Activated CD8-positive, alpha-beta T cell treated with anti-CD3 and anti-CD28 coated beads for 36 hours (primary cell): ENCODE results near the gene PRPF6. TPM values are rescaled to one million over a fixed set of nuclear protein-coding genes. Genes with fewer than 3 reads are reported as not detected.

Experiments
- ATAC-seq: fragments of 200-7000 bp; cut with Tn5 transposase; one replicate; pipeline ENCODE4 v1.10.0; 2021; ENCODE audit warnings: mild to moderate bottlenecking, moderate library complexity
- CTCF ChIA-PET: fragments of 350-600 bp; sonication (Branson Sonifier 250); formaldehyde crosslinking; loops from one replicate; lab custom pipeline; 2021; ENCODE audit warnings: antibody characterized with exemption; lab: Charles Lee
- POLR2A ChIA-PET: fragments of 350-600 bp; sonication (Branson Sonifier 250); formaldehyde crosslinking; loops from one replicate; lab custom pipeline; 2021; ENCODE audit warnings: antibody characterized with exemption; lab: Charles Lee
- DNase-seq: peaks from one replicate; pipeline ENCODE4 v3.0.0-alpha.2; 2020
- H3K27ac Mint-ChIP-seq: one replicate; pipeline ENCODE4 v1.8.0; 2021; ENCODE audit warnings: mild to moderate bottlenecking, mixed read lengths
- H3K27me3 Mint-ChIP-seq: one replicate; pipeline ENCODE4 v1.8.0; 2021; ENCODE audit warnings: mixed read lengths
- H3K36me3 Mint-ChIP-seq: one replicate; pipeline ENCODE4 v1.8.0; 2021; ENCODE audit warnings: low read depth, mixed read lengths
- H3K4me1 Mint-ChIP-seq: one replicate; pipeline ENCODE4 v1.8.0; 2021; ENCODE audit warnings: low read depth, mixed read lengths
- H3K4me3 Mint-ChIP-seq: one replicate; pipeline ENCODE4 v1.8.0; 2021; ENCODE audit warnings: mild to moderate bottlenecking, moderate library complexity, mixed read lengths
- H3K9me3 Mint-ChIP-seq: one replicate; pipeline ENCODE4 v1.8.0; 2021; ENCODE audit warnings: mixed read lengths
- intact Hi-C: fragments of 100-400 bp; cut with micrococcal nuclease; formaldehyde crosslinking; loops from one replicate; pipeline ENCODE4 v1.10.0; 2022
- total RNA-seq, 2 experiments: library from RNA; stranded (reverse); gene quantifications; one replicate each; pipeline ENCODE4 v1.2.3, GENCODE V29; 2021
- TF ChIP-seq, protein P1 (sequence below): fragments of 200-600 bp; IDR thresholded peaks from one replicate; pipeline ENCODE4 v1.8.0; 2022; ENCODE audit warnings: antibody characterized with exemption, mild to moderate bottlenecking

The PRPF6 gene
- total RNA-seq, 2 experiments from 2014 or later, result 53.0 to 55.5 TPM

DNA sequence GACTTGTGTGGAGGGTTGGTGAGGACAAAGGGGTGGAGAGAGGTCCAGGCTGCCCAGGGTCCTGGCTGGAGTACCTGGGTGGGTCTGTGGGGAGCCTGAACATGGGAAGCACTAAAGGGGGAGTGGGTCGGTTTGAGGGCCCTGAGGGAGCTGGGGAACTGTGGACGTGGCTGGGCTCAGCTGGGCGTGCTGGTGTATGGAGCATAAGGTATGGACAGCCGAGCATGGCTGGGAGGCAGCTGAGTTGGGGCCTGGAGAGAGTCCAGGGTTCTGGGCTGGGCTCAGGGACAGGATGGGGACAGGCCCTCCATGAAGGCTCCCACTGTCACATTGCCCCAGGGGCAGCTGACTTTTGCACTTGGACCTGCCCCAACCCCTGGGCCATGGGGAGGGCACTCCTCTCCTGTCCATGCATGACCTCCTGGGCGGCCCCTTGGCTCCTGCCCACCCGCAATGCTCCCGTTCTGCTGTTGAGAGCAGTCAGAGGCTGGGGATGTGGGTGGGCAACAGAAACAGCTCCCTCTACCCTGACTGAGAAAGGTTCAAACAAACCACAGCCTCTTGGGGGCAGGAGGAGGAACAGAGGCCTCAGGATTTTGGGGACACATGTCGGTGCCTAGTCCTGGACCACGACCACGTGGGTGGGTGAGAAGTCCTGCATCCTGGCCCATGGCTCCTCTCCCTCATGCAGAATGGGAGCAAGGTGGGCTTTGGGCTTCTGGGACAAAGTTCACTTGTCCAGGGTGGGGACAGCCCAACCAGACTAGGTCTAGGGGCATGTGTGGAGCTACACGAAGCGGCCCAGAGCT, 59.5 kb downstream of the PRPF6 start:
- POLR2A ChIA-PET, result interaction anchor here (0.8 to 5.7 kb wide), 8 partner anchors 10 to 62 kb away, joined by 3 to 51 read pairs (median 4); partner anchors contain the start of genes PRPF6 and SAMD10
- TF ChIP-seq, protein P1, sequence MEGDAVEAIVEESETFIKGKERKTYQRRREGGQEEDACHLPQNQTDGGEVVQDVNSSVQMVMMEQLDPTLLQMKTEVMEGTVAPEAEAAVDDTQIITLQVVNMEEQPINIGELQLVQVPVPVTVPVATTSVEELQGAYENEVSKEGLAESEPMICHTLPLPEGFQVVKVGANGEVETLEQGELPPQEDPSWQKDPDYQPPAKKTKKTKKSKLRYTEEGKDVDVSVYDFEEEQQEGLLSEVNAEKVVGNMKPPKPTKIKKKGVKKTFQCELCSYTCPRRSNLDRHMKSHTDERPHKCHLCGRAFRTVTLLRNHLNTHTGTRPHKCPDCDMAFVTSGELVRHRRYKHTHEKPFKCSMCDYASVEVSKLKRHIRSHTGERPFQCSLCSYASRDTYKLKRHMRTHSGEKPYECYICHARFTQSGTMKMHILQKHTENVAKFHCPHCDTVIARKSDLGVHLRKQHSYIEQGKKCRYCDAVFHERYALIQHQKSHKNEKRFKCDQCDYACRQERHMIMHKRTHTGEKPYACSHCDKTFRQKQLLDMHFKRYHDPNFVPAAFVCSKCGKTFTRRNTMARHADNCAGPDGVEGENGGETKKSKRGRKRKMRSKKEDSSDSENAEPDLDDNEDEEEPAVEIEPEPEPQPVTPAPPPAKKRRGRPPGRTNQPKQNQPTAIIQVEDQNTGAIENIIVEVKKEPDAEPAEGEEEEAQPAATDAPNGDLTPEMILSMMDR, result no peak
- Mint-ChIP-seq H3K36me3 (no peaks in the 10 kb centered on the region), H3K4me3 (no peak overlapping the region), H3K4me1 (peaks cover 39% of the 10 kb centered on the region), H3K27me3 (peaks cover 2% of the 10 kb centered on the region), H3K9me3 (no peaks in the 10 kb centered on the region), H3K27ac (no peak overlapping the region)
- CTCF ChIA-PET, result interaction anchor here (1.2 to 5.9 kb wide), 13 partner anchors 10 to 80 kb away, joined by 3 to 88 read pairs (median 5); partner anchors contain the start of genes LKAAEAR1, PRPF6 and SAMD10
- DNase-seq (no peak), ATAC-seq (no peak)
- intact Hi-C loops, result no loop called here

- Mint-ChIP-seq H3K4me1 (peaks cover 38% of the 10 kb centered on the region), H3K27me3 (peaks cover 9% of the 10 kb centered on the region), H3K9me3 (no peaks in the 10 kb centered on the region), H3K36me3 (no peaks in the 10 kb centered on the region), H3K4me3 (peak overlapping the region; percentile 73), H3K27ac (no peak overlapping the region)
- intact Hi-C loops, result no loop called here
- ChIA-PET POLR2A (interaction anchor here (0.8 to 5.7 kb wide), 4 partner anchors 11 to 60 kb away, joined by 3 to 51 read pairs (median 6); partner anchors contain the start of genes PRPF6 and SAMD10), CTCF (interaction anchor here (1.2 to 5.9 kb wide), 7 partner anchors 9 to 79 kb away, joined by 3 to 88 read pairs (median 9); partner anchors contain the start of genes LKAAEAR1, PRPF6 and SAMD10)
- DNase-seq, result no peak
- TF ChIP-seq, protein P1, result no peak
- no peak for ATAC-seq
Measured at GRCh38 chr20:64041040-64041780, 60.3 kb downstream of the PRPF6 start.

GRCh38 chr20:64041781-64042053, 60.8 kb downstream of the PRPF6 start:
- POLR2A ChIA-PET, result interaction anchor here (0.5 kb wide), 1 partner anchor 62 kb away, joined by 3 read pairs; no protein-coding TSS in a partner anchor
- intact Hi-C loops, result no loop called here

DNA sequence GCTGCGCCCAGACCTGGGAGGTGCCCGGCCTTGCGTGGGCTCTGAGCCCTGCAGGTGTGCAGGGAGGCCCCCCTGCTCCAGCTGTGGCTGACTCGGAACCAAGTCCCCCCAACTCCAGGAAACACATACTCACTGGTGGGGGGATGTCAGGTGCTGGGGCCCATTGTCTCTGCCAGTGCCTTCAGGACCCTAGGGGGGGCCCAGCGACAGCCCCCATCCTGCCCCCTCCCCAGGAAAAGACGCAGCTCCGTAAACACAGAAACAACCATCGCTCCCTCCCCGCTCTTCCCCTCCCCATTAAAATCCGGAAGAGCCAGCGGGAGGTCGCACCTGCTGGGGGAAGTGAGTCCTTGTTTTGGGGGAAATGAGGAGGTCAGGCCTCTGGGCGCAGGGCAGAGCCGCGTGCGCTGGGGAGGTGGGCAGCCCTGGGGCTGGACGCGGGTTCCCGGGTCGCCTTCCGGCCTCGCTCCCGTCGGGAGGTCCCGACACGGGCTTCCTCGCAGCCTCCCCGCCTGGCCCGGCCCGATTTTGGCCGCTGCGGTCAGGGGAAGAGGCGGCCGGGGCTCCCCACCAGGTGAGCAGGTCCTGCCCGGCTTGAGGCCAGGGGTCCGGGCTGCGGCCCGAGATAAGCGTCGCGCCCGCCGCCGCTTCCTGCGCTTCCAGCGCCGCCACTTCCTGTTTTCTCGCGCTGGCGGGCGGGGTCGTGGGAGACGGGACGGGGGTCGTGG, 61.3 kb downstream of the PRPF6 start:
- Mint-ChIP-seq H3K4me3 (peak overlapping the region; percentile 73), H3K9me3 (no peaks in the 10 kb centered on the region), H3K36me3 (no peaks in the 10 kb centered on the region), H3K4me1 (peaks cover 28% of the 10 kb centered on the region), H3K27me3 (peaks cover 18% of the 10 kb centered on the region), H3K27ac (peak overlapping the region; percentile 68)
- ATAC-seq, result no peak
- intact Hi-C loops, result no loop called here
- POLR2A ChIA-PET, result interaction anchor here (0.5 kb wide), 1 partner anchor 62 kb away, joined by 3 read pairs; no protein-coding TSS in a partner anchor
- TF ChIP-seq, protein P1, result no peak
- DNase-seq, result no peak
- CTCF ChIA-PET, result interaction anchor here (1.7 to 2.1 kb wide), 2 partner anchors 15 to 78 kb away, joined by 5 to 13 read pairs; no protein-coding TSS in a partner anchor

More at GRCh38 chr20:64041781-64042053, 60.8 kb downstream of the PRPF6 start:
- peaks cover 13% of the 10 kb centered on the region for H3K27me3 Mint-ChIP-seq
- ATAC-seq, result no peak
- DNase-seq, result no peak
- H3K27ac Mint-ChIP-seq, result no peak overlapping the region
- H3K9me3 Mint-ChIP-seq, result no peaks in the 10 kb centered on the region
- TF ChIP-seq, protein P1, result no peak
- H3K4me1 Mint-ChIP-seq, result peaks cover 33% of the 10 kb centered on the region
- peak overlapping the region; percentile 73 for H3K4me3 Mint-ChIP-seq
- no peaks in the 10 kb centered on the region for H3K36me3 Mint-ChIP-seq
- CTCF ChIA-PET, result interaction anchor here (1.2 to 2.1 kb wide), 4 partner anchors 9 to 79 kb away, joined by 3 to 13 read pairs (median 4); no protein-coding TSS in a partner anchor
